Measurements from ENCODE around the gene EIF5AL1. TPM values are rescaled to one million over a fixed set of nuclear protein-coding genes. Genes with fewer than 3 reads are reported as not detected.
"Not testable (repeated sequence)": the region's sequence is repeated elsewhere in the genome, so short reads cannot be mapped to it uniquely, and the experiment has no call there.

Gene EIF5AL1
- polyA plus RNA-seq, 1 donor from 2014 or later, result 0.21 TPM

- H3K36me3 ChIP-seq (ENCODE audit: insufficient read depth, low read length), result no peaks in the 10 kb centered on the region
- TF ChIP-seq TAF1 (IDR thresholded peaks at IDR 0.05; ENCODE audit: low read depth) (no peak), MXI1 (conservative IDR thresholded peaks at IDR 0.05; ENCODE audit: poor library complexity, severe bottlenecking) (no peak), RAD21 (conservative IDR thresholded peaks at IDR 0.05) (no peak), POLR2AphosphoS5 (IDR thresholded peaks at IDR 0.05) (no peak), EZH2 (IDR thresholded peaks at IDR 0.05; ENCODE audit: borderline replicate concordance, insufficient read depth, low read length, poor library complexity, severe bottlenecking) (no peak), EP300 (conservative IDR thresholded peaks at IDR 0.05; ENCODE audit: poor library complexity, severe bottlenecking) (no peak), SMC3 (conservative IDR thresholded peaks at IDR 0.05; ENCODE audit: poor library complexity) (no peak)
- TF ChIP-seq, protein P1, sequence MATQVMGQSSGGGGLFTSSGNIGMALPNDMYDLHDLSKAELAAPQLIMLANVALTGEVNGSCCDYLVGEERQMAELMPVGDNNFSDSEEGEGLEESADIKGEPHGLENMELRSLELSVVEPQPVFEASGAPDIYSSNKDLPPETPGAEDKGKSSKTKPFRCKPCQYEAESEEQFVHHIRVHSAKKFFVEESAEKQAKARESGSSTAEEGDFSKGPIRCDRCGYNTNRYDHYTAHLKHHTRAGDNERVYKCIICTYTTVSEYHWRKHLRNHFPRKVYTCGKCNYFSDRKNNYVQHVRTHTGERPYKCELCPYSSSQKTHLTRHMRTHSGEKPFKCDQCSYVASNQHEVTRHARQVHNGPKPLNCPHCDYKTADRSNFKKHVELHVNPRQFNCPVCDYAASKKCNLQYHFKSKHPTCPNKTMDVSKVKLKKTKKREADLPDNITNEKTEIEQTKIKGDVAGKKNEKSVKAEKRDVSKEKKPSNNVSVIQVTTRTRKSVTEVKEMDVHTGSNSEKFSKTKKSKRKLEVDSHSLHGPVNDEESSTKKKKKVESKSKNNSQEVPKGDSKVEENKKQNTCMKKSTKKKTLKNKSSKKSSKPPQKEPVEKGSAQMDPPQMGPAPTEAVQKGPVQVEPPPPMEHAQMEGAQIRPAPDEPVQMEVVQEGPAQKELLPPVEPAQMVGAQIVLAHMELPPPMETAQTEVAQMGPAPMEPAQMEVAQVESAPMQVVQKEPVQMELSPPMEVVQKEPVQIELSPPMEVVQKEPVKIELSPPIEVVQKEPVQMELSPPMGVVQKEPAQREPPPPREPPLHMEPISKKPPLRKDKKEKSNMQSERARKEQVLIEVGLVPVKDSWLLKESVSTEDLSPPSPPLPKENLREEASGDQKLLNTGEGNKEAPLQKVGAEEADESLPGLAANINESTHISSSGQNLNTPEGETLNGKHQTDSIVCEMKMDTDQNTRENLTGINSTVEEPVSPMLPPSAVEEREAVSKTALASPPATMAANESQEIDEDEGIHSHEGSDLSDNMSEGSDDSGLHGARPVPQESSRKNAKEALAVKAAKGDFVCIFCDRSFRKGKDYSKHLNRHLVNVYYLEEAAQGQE (IDR thresholded peaks at IDR 0.05; ENCODE audit: borderline replicate concordance), result no peak
- TF ChIP-seq, protein P2, sequence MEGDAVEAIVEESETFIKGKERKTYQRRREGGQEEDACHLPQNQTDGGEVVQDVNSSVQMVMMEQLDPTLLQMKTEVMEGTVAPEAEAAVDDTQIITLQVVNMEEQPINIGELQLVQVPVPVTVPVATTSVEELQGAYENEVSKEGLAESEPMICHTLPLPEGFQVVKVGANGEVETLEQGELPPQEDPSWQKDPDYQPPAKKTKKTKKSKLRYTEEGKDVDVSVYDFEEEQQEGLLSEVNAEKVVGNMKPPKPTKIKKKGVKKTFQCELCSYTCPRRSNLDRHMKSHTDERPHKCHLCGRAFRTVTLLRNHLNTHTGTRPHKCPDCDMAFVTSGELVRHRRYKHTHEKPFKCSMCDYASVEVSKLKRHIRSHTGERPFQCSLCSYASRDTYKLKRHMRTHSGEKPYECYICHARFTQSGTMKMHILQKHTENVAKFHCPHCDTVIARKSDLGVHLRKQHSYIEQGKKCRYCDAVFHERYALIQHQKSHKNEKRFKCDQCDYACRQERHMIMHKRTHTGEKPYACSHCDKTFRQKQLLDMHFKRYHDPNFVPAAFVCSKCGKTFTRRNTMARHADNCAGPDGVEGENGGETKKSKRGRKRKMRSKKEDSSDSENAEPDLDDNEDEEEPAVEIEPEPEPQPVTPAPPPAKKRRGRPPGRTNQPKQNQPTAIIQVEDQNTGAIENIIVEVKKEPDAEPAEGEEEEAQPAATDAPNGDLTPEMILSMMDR (IDR thresholded peaks at IDR 0.05; ENCODE audit: poor library complexity, severe bottlenecking), result no peak
- no peaks in the 10 kb centered on the region for H3K79me2 ChIP-seq (replicated peaks; ENCODE audit: insufficient read depth, low read length)
Observed at GRCh38 chr10:79505829-79506228, 6.5 kb upstream of the EIF5AL1 start.

DNA sequence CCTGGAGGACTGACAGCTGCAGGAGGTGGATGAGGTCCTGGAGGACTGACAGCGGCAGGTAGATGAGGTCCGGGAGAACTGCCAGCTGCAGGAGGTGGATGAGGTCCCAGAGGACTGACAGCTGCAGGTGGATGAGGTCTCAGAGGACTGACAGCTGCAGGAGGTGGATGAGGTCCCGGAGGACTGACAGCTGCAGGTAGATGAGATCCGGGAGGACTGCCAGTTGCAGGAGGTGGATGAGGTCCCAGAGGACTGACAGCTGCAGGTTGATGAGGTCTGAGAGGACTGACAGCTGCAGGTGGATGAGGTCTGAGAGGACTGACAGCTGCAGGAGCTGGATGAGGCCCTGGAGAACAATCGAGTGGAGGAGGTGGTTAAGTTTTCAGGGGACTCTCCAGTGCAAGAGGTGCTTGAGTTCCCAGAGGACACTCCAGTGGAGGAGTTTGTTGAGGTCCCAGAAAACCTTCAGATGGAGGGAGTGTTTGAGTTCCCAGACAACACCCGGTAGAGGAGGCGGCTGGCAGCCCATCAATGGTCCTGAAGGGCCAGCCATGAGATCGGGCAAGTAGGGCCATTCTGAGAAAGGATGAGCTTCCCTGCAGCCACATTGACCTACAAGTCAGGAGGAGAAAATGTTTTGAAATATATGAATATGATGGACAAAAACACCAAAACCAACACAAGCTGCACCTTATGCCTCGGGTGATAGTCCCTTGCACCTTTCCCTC is 4.7 kb upstream of the EIF5AL1 start:
- Histone ChIP-seq H3F3A (ENCODE audit: insufficient read depth, low read length, poor library complexity, severe bottlenecking) (no peaks in the 10 kb centered on the region), H3K27me3 (ENCODE audit: insufficient read depth, low read depth, low read length) (no peaks in the 10 kb centered on the region), H4K20me1 (ENCODE audit: insufficient read depth) (no peaks in the 10 kb centered on the region), H3K9me2 (ENCODE audit: insufficient read depth, low read length) (no peaks in the 10 kb centered on the region), H3K4me3 (ENCODE audit: low read length) (no peak overlapping the region), H3K79me2 (replicated peaks; ENCODE audit: insufficient read depth, low read length) (no peaks in the 10 kb centered on the region), H3K9me3 (ENCODE audit: low read length) (no peaks in the 10 kb centered on the region), H3K4me2 (ENCODE audit: low read length) (no peak overlapping the region), H3K9ac (ENCODE audit: low read length) (no peak overlapping the region), H2AFZ (ENCODE audit: low read depth, low read length) (no peak overlapping the region), H3K27ac (ENCODE audit: low read length) (no peak overlapping the region), H3K36me3 (ENCODE audit: insufficient read depth, low read length) (no peaks in the 10 kb centered on the region)
- TF ChIP-seq, protein P2 (IDR thresholded peaks at IDR 0.05; ENCODE audit: poor library complexity, severe bottlenecking), result no peak
- no peak for TF ChIP-seq SMC3 (conservative IDR thresholded peaks at IDR 0.05; ENCODE audit: poor library complexity)
- no peak for TF ChIP-seq POLR2AphosphoS5 (IDR thresholded peaks at IDR 0.05)
- TF ChIP-seq MXI1 (conservative IDR thresholded peaks at IDR 0.05; ENCODE audit: poor library complexity, severe bottlenecking), result no peak
- TF ChIP-seq EZH2 (IDR thresholded peaks at IDR 0.05; ENCODE audit: borderline replicate concordance, insufficient read depth, low read length, poor library complexity, severe bottlenecking), result no peak
- TF ChIP-seq RAD21 (conservative IDR thresholded peaks at IDR 0.05), result no peak
- TF ChIP-seq, protein P1 (IDR thresholded peaks at IDR 0.05; ENCODE audit: borderline replicate concordance), result no peak
- TF ChIP-seq TAF1 (IDR thresholded peaks at IDR 0.05; ENCODE audit: low read depth), result no peak
- no peak for TF ChIP-seq EP300 (conservative IDR thresholded peaks at IDR 0.05; ENCODE audit: poor library complexity, severe bottlenecking)

More at GRCh38 chr10:79505829-79506228, 6.5 kb upstream of the EIF5AL1 start:
- no peak overlapping the region for H3K4me2 ChIP-seq (ENCODE audit: low read length)
- H3K27me3 ChIP-seq (ENCODE audit: insufficient read depth, low read depth, low read length), result no peaks in the 10 kb centered on the region
- H3K9me2 ChIP-seq (ENCODE audit: insufficient read depth, low read length), result no peaks in the 10 kb centered on the region
- H3K9me3 ChIP-seq (ENCODE audit: low read length), result no peaks in the 10 kb centered on the region
- H3K9ac ChIP-seq (ENCODE audit: low read length), result no peak overlapping the region
- no peak overlapping the region for H3K27ac ChIP-seq (ENCODE audit: low read length)
- H3K4me3 ChIP-seq (ENCODE audit: low read length), result no peak overlapping the region
- no peak overlapping the region for H2AFZ ChIP-seq (ENCODE audit: low read depth, low read length)
- H3F3A ChIP-seq (ENCODE audit: insufficient read depth, low read length, poor library complexity, severe bottlenecking), result no peaks in the 10 kb centered on the region
- H4K20me1 ChIP-seq (ENCODE audit: insufficient read depth), result no peaks in the 10 kb centered on the region

- not testable (repeated sequence) for H3K27me3 ChIP-seq (ENCODE audit: insufficient read depth, low read depth, low read length); H3K79me2 ChIP-seq (replicated peaks; ENCODE audit: insufficient read depth, low read length); H3K9me2 ChIP-seq (ENCODE audit: insufficient read depth, low read length); H4K20me1 ChIP-seq (ENCODE audit: insufficient read depth); H3K36me3 ChIP-seq (ENCODE audit: insufficient read depth, low read length); H2AFZ ChIP-seq (ENCODE audit: low read depth, low read length); H3K9me3 ChIP-seq (ENCODE audit: low read length); H3K4me2 ChIP-seq (ENCODE audit: low read length); H3K27ac ChIP-seq (ENCODE audit: low read length); H3K9ac ChIP-seq (ENCODE audit: low read length); H3F3A ChIP-seq (ENCODE audit: insufficient read depth, low read length, poor library complexity, severe bottlenecking); H3K4me3 ChIP-seq (ENCODE audit: low read length)
Observed at GRCh38 chr10:79508245-79508644, 4.1 kb upstream of the EIF5AL1 start.

Measured in neural cell (in vitro differentiated cells).